Measurements from ENCODE around the gene MYO1H.

- TF ChIP-seq CTCF (IDR thresholded peaks at IDR 0.05; ENCODE audit: insufficient read depth, low read length) (no peak), POLR2AphosphoS5 (IDR thresholded peaks at IDR 0.05; ENCODE audit: low read depth) (no peak), GABPA (IDR thresholded peaks at IDR 0.05; ENCODE audit: low read depth) (no peak), REST (IDR thresholded peaks at IDR 0.05; ENCODE audit: insufficient replicate concordance, low read depth) (no peak), SPI1 (IDR thresholded peaks at IDR 0.05; ENCODE audit: borderline replicate concordance, low read depth) (no peak)
Observed at GRCh38 chr12:109343677-109344076, 4.0 kb upstream of the MYO1H start.
